Measurements from ENCODE around the gene ALDH18A1. TPM values are rescaled to one million over a fixed set of nuclear protein-coding genes. Genes with fewer than 3 reads are reported as not detected.

Gene ALDH18A1
- total and polyA plus RNA-seq, 9 donors: 13.7 to 65.8 (median 38.7) TPM

GRCh38 chr10:95569368-95569767, 87.1 kb downstream of the ALDH18A1 start:
- no peak for DNase-seq
- Histone ChIP-seq H3K4me1 (ENCODE audit: insufficient read depth) (no peaks in the 10 kb centered on the region), H3K27ac (no peak overlapping the region), H3K4me3 (no peak overlapping the region), H3K36me3 (no peaks in the 10 kb centered on the region), H3K27me3 (no peaks in the 10 kb centered on the region), H3K9me3 (no peaks in the 10 kb centered on the region)
- TF ChIP-seq EP300 (IDR thresholded peaks at IDR 0.05) (no peak), POLR2A (IDR thresholded peaks at IDR 0.05) (no peak), CTCF (IDR thresholded peaks at IDR 0.05) (no peak)
- intact Hi-C loops (cut with DNase I): no loop called here

GRCh38 chr10:95567903-95568630, 88.4 kb downstream of the ALDH18A1 start:
- H3K36me3 ChIP-seq: no peaks in the 10 kb centered on the region
- no peak overlapping the region for H3K27ac ChIP-seq
- TF ChIP-seq CTCF (IDR thresholded peaks at IDR 0.05) (no peak), POLR2A (IDR thresholded peaks at IDR 0.05) (no peak), EP300 (IDR thresholded peaks at IDR 0.05) (no peak)
- no peak for DNase-seq
- intact Hi-C loops (cut with DNase I): no loop called here
- H3K4me1 ChIP-seq (ENCODE audit: insufficient read depth): no peaks in the 10 kb centered on the region
- WGBS, 3 donors: 72 to 84% (median 79%) methylated on average over 5 of the region's 5 CpGs
- no peaks in the 10 kb centered on the region for H3K27me3 ChIP-seq
- no peak overlapping the region for H3K4me3 ChIP-seq
- H3K9me3 ChIP-seq: no peaks in the 10 kb centered on the region

- Histone ChIP-seq H3K4me3 (no peak overlapping the region), H3K36me3 (no peaks in the 10 kb centered on the region), H3K27ac (no peak overlapping the region), H3K4me1 (ENCODE audit: insufficient read depth) (no peaks in the 10 kb centered on the region), H3K27me3 (no peaks in the 10 kb centered on the region), H3K9me3 (no peaks in the 10 kb centered on the region)
- intact Hi-C loops (cut with DNase I): no loop called here
- WGBS, 3 donors: 84 to 91% (median 89%) methylated on average over 6 of the region's 6 CpGs
- TF ChIP-seq EP300 (IDR thresholded peaks at IDR 0.05): no peak
- TF ChIP-seq CTCF (IDR thresholded peaks at IDR 0.05): no peak
- TF ChIP-seq POLR2A (IDR thresholded peaks at IDR 0.05): no peak
- no peak for DNase-seq
Measured at GRCh38 chr10:95566136-95566535, 90.4 kb downstream of the ALDH18A1 start.

GRCh38 chr10:95565336-95565735, 91.2 kb downstream of the ALDH18A1 start:
- no peaks in the 10 kb centered on the region for H3K4me1 ChIP-seq (ENCODE audit: insufficient read depth)
- WGBS, 3 donors: 59 to 73% (median 59%) methylated on average over 7 of the region's 7 CpGs

More at GRCh38 chr10:95565336-95565735, 91.2 kb downstream of the ALDH18A1 start:
- no peaks in the 10 kb centered on the region for H3K9me3 ChIP-seq
- H3K27ac ChIP-seq: no peak overlapping the region
- TF ChIP-seq POLR2A (IDR thresholded peaks at IDR 0.05): no peak
- no peak for TF ChIP-seq CTCF (IDR thresholded peaks at IDR 0.05)
- no peak for TF ChIP-seq EP300 (IDR thresholded peaks at IDR 0.05)
- intact Hi-C loops (cut with DNase I): no loop called here
- no peak for DNase-seq
- H3K36me3 ChIP-seq: no peaks in the 10 kb centered on the region
- no peak overlapping the region for H3K4me3 ChIP-seq
- no peaks in the 10 kb centered on the region for H3K27me3 ChIP-seq

All from ovary (tissue), 9 donors.